GM12878 (cell line): ENCODE results near the gene CTCFL. TPM values are rescaled to one million over a fixed set of nuclear protein-coding genes. Genes with fewer than 3 reads are reported as not detected.

ENCODE experiments used
- ASH2L ChIP-seq: fragments of 300-600, 200-600 bp; sonication (generic); IDR thresholded peaks from 2 replicates; pipeline ENCODE4 v1.6.1; 2017; ENCODE audit warnings: low read depth, mild to moderate bottlenecking, borderline replicate concordance
- CREB1 ChIP-seq: IDR thresholded peaks from 2 replicates; pipeline ENCODE4 v1.6.1; 2012; ENCODE audit warnings: low read depth, mild to moderate bottlenecking, inconsistent platforms
- FOXM1 ChIP-seq: IDR thresholded peaks from 2 replicates; pipeline ENCODE4 v1.6.1; 2012; ENCODE audit warnings: low read depth, mild to moderate bottlenecking, inconsistent platforms, low read length, moderate library complexity
- MYB ChIP-seq: fragments of 150-350 bp; IDR thresholded peaks from 2 replicates; pipeline ENCODE4 v1.6.1; 2014; ENCODE audit warnings: mild to moderate bottlenecking, low read depth, low read length, borderline replicate concordance
- POLR2A ChIP-seq: IDR thresholded peaks from 2 replicates; pipeline ENCODE4 v1.6.1; 2011; ENCODE audit warnings: low read depth, mild to moderate bottlenecking, low read length
- POLR2AphosphoS2 ChIP-seq: IDR thresholded peaks from 2 replicates; pipeline ENCODE4 v1.6.1; 2011; ENCODE audit warnings: low read depth, mild to moderate bottlenecking, low read length, improper control_type of control experiment, moderate library complexity
- SMAD5 ChIP-seq: IDR thresholded peaks from 2 replicates; pipeline ENCODE4 v1.6.1; 2016; ENCODE audit warnings: antibody characterized with exemption, low read depth
- SMARCA5 ChIP-seq: fragments of 450-650 bp; IDR thresholded peaks from 2 replicates; pipeline ENCODE4 v1.6.1; 2017; ENCODE audit warnings: mild to moderate bottlenecking
- YY1 ChIP-seq: IDR thresholded peaks from 2 replicates; pipeline ENCODE4 v1.6.1; 2011; ENCODE audit warnings: low read depth, mild to moderate bottlenecking, low read length
- ZNF24 ChIP-seq: fragments of 450-650 bp; IDR thresholded peaks from 2 replicates; pipeline ENCODE4 v1.6.1; 2017; ENCODE audit warnings: antibody characterized with exemption, mild to moderate bottlenecking
- ZZZ3 ChIP-seq: IDR thresholded peaks from 2 replicates; pipeline ENCODE4 v1.6.1; 2011; ENCODE audit warnings: low read depth; ENCODE audit not compliant: control insufficient read depth, insufficient read length
- polyA plus RNA-seq, 11 experiments: library from polyadenylated mRNA; depleted of rRNA in 4 of 11; unstranded in 6 of 11; stranded (reverse) in 5 of 11; fragments of >200 nt; fragmentation: Nextera tagmentation in 4 of 11; fragmentation: Illumina TruSeq in 1 of 11; extraction: Ambion mirVana in 4 of 11; extraction: Trizol in 1 of 11; gene quantifications; 1 replicate in 1 of 11; 2 replicates in 10 of 11; pipeline versions ENCODE4 v1.2.1 to v1.2.3, GENCODE V29; 2011 to 2016; ENCODE audit warnings: inconsistent platforms in 2 of 11, missing spikeins in 2 of 11, low read depth in 1 of 11
- total RNA-seq, 4 experiments: library from RNA; depleted of rRNA in 3 of 4; stranded (reverse); fragments of >200 nt in 3 of 4; fragmentation: Illumina TruSeq in 1 of 4; extraction: Trizol in 1 of 4; gene quantifications; 2 replicates each; pipeline versions ENCODE4 v1.2.1 to v1.2.3, GENCODE V29; 2013 to 2021
- TF ChIP-seq, protein P1 (sequence below): fragments of 450-650 bp; IDR thresholded peaks from 2 replicates; pipeline ENCODE4 v1.6.1; 2018; ENCODE audit warnings: borderline replicate concordance, mild to moderate bottlenecking; ENCODE audit not compliant: partially characterized antibody
- TF ChIP-seq, protein P2 (sequence below): IDR thresholded peaks from 2 replicates; pipeline ENCODE4 v1.6.1; 2012; ENCODE audit warnings: mild to moderate bottlenecking, low read depth, low read length
- TF ChIP-seq, protein P3 (sequence below): fragments of 450-650 bp; IDR thresholded peaks from 2 replicates; pipeline ENCODE4 v1.6.1; 2016; ENCODE audit warnings: mild to moderate bottlenecking
- TF ChIP-seq, protein P4 (sequence below): fragments of 450-650 bp; formaldehyde crosslinking; IDR thresholded peaks from 2 replicates; pipeline ENCODE4 v1.5.0; 2022; ENCODE audit warnings: mild to moderate bottlenecking, missing genetic modification characterization
- TF ChIP-seq, protein P5 (sequence below): fragments of 450-650 bp; formaldehyde crosslinking; IDR thresholded peaks from 2 replicates; pipeline ENCODE4 v1.4.0; 2022; ENCODE audit warnings: mild to moderate bottlenecking, moderate library complexity

Gene CTCFL
- total and polyA plus RNA-seq, 10 of the 15 experiments (the other 5 are each of a cell fraction or from before 2014, with no cell fraction given) = 0.06 to 0.20 (median 0.11) TPM; not detected in 4

DNA sequence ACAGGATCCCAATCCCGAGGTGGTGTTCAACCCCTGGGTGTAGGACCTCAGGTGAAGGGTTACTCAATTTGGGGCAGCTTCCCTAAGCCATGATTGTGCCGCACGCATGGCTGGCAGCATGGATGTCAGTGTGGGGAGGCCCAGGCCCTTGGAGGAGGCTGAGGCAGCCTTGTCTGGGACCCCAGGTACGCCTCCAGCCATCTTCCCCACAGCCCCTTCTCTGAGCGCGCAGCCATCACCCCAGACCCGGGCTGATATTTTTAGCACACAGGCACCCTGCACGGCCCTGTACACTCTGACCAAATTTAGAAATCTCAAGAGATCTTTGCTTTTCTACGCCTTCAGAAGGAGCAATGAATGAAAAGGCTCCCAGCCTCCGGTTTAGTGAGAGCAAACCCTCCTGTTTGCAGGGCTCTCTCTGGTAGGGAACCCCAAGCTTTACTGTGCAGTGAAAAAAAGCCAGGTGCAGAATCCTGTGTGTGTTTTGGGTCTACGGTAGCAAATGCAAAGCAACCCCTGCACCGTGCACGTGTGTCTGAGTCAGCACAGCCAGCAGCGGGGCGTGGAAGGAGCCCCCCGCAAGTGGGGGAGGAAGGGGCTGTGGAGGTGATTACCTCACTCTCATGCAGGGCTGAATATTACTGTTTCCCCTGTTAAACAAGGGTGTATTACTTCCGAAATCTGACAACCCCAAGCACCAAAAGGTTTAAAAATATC lies 44.3 kb downstream of the CTCFL start (continued):
- TF ChIP-seq, protein P1, sequence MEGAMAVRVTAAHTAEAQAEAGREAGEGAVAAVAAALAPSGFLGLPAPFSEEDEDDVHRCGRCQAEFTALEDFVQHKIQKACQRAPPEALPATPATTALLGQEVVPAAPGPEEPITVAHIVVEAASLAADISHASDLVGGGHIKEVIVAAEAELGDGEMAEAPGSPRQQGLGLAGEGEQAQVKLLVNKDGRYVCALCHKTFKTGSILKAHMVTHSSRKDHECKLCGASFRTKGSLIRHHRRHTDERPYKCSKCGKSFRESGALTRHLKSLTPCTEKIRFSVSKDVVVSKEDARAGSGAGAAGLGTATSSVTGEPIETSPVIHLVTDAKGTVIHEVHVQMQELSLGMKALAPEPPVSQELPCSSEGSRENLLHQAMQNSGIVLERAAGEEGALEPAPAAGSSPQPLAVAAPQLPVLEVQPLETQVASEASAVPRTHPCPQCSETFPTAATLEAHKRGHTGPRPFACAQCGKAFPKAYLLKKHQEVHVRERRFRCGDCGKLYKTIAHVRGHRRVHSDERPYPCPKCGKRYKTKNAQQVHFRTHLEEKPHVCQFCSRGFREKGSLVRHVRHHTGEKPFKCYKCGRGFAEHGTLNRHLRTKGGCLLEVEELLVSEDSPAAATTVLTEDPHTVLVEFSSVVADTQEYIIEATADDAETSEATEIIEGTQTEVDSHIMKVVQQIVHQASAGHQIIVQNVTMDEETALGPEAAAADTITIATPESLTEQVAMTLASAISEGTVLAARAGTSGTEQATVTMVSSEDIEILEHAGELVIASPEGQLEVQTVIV = no peak
- no peak for TF ChIP-seq ZNF24
- TF ChIP-seq CREB1 = peak; percentile 52; the same call in 1 of the 2 replicates
- TF ChIP-seq POLR2A = no peak; the same call in 1 of the 2 replicates
- TF ChIP-seq, protein P2, sequence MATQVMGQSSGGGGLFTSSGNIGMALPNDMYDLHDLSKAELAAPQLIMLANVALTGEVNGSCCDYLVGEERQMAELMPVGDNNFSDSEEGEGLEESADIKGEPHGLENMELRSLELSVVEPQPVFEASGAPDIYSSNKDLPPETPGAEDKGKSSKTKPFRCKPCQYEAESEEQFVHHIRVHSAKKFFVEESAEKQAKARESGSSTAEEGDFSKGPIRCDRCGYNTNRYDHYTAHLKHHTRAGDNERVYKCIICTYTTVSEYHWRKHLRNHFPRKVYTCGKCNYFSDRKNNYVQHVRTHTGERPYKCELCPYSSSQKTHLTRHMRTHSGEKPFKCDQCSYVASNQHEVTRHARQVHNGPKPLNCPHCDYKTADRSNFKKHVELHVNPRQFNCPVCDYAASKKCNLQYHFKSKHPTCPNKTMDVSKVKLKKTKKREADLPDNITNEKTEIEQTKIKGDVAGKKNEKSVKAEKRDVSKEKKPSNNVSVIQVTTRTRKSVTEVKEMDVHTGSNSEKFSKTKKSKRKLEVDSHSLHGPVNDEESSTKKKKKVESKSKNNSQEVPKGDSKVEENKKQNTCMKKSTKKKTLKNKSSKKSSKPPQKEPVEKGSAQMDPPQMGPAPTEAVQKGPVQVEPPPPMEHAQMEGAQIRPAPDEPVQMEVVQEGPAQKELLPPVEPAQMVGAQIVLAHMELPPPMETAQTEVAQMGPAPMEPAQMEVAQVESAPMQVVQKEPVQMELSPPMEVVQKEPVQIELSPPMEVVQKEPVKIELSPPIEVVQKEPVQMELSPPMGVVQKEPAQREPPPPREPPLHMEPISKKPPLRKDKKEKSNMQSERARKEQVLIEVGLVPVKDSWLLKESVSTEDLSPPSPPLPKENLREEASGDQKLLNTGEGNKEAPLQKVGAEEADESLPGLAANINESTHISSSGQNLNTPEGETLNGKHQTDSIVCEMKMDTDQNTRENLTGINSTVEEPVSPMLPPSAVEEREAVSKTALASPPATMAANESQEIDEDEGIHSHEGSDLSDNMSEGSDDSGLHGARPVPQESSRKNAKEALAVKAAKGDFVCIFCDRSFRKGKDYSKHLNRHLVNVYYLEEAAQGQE = no peak
- TF ChIP-seq ASH2L = no peak
- TF ChIP-seq FOXM1 = no peak; the same call in 1 of the 2 replicates
- peak; percentile 14; the same call in 1 of the 2 replicates for TF ChIP-seq YY1
- TF ChIP-seq, protein P3, sequence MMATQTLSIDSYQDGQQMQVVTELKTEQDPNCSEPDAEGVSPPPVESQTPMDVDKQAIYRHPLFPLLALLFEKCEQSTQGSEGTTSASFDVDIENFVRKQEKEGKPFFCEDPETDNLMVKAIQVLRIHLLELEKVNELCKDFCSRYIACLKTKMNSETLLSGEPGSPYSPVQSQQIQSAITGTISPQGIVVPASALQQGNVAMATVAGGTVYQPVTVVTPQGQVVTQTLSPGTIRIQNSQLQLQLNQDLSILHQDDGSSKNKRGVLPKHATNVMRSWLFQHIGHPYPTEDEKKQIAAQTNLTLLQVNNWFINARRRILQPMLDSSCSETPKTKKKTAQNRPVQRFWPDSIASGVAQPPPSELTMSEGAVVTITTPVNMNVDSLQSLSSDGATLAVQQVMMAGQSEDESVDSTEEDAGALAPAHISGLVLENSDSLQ = no peak
- no peak for TF ChIP-seq POLR2AphosphoS2
- TF ChIP-seq ZZZ3 = no peak
- no peak for TF ChIP-seq SMAD5
- no peak for TF ChIP-seq SMARCA5
- no peak for TF ChIP-seq MYB
- TF ChIP-seq, protein P4, sequence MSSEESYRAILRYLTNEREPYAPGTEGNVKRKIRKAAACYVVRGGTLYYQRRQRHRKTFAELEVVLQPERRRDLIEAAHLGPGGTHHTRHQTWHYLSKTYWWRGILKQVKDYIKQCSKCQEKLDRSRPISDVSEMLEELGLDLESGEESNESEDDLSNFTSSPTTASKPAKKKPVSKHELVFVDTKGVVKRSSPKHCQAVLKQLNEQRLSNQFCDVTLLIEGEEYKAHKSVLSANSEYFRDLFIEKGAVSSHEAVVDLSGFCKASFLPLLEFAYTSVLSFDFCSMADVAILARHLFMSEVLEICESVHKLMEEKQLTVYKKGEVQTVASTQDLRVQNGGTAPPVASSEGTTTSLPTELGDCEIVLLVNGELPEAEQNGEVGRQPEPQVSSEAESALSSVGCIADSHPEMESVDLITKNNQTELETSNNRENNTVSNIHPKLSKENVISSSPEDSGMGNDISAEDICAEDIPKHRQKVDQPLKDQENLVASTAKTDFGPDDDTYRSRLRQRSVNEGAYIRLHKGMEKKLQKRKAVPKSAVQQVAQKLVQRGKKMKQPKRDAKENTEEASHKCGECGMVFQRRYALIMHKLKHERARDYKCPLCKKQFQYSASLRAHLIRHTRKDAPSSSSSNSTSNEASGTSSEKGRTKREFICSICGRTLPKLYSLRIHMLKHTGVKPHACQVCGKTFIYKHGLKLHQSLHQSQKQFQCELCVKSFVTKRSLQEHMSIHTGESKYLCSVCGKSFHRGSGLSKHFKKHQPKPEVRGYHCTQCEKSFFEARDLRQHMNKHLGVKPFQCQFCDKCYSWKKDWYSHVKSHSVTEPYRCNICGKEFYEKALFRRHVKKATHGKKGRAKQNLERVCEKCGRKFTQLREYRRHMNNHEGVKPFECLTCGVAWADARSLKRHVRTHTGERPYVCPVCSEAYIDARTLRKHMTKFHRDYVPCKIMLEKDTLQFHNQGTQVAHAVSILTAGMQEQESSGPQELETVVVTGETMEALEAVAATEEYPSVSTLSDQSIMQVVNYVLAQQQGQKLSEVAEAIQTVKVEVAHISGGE (CRISPR knock-in tag) = no peak
- TF ChIP-seq, protein P5, sequence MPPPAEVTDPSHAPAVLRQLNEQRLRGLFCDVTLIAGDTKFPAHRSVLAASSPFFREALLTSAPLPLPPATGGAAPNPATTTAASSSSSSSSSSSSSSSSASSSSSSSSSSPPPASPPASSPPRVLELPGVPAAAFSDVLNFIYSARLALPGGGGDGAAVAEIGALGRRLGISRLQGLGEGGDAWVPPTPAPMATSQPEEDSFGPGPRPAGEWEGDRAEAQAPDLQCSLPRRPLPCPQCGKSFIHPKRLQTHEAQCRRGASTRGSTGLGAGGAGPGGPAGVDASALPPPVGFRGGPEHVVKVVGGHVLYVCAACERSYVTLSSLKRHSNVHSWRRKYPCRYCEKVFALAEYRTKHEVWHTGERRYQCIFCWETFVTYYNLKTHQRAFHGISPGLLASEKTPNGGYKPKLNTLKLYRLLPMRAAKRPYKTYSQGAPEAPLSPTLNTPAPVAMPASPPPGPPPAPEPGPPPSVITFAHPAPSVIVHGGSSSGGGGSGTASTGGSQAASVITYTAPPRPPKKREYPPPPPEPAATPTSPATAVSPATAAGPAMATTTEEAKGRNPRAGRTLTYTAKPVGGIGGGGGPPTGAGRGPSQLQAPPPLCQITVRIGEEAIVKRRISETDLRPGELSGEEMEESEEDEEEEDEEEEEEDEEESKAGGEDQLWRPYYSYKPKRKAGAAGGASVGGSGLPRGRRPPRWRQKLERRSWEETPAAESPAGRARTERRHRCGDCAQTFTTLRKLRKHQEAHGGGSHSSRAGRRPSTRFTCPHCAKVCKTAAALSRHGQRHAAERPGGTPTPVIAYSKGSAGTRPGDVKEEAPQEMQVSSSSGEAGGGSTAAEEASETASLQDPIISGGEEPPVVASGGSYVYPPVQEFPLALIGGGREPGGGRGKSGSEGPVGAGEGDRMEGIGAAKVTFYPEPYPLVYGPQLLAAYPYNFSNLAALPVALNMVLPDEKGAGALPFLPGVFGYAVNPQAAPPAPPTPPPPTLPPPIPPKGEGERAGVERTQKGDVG (CRISPR knock-in tag) = no peak
